IPS-15b (cell line): Measurements from ENCODE around the gene RASD1.

Experiments
- H3K27me3 ChIP-seq: one replicate; pipeline ENCODE4 v1.6.1; 2013; ENCODE audit warnings: low read length; ENCODE audit not compliant: control insufficient read depth, insufficient read depth
- H3K36me3 ChIP-seq: one replicate; pipeline ENCODE4 v1.6.1; 2013; ENCODE audit warnings: low read length; ENCODE audit not compliant: control insufficient read depth, insufficient read depth
- H3K4me1 ChIP-seq: one replicate; pipeline ENCODE4 v1.6.1; 2013; ENCODE audit warnings: mild to moderate bottlenecking, low read length; ENCODE audit not compliant: control insufficient read depth, insufficient read depth
- H3K4me3 ChIP-seq: one replicate; pipeline ENCODE4 v1.5.1; 2013; ENCODE audit warnings: low read depth, low read length
- H3K9ac ChIP-seq: one replicate; pipeline ENCODE4 v1.6.1; 2013; ENCODE audit warnings: low read depth, mild to moderate bottlenecking, low read length
- H3K9me3 ChIP-seq: one replicate; pipeline ENCODE4 v1.6.1; 2013; ENCODE audit warnings: mild to moderate bottlenecking, low read length; ENCODE audit not compliant: control insufficient read depth, insufficient read depth

The RASD1 gene

DNA sequence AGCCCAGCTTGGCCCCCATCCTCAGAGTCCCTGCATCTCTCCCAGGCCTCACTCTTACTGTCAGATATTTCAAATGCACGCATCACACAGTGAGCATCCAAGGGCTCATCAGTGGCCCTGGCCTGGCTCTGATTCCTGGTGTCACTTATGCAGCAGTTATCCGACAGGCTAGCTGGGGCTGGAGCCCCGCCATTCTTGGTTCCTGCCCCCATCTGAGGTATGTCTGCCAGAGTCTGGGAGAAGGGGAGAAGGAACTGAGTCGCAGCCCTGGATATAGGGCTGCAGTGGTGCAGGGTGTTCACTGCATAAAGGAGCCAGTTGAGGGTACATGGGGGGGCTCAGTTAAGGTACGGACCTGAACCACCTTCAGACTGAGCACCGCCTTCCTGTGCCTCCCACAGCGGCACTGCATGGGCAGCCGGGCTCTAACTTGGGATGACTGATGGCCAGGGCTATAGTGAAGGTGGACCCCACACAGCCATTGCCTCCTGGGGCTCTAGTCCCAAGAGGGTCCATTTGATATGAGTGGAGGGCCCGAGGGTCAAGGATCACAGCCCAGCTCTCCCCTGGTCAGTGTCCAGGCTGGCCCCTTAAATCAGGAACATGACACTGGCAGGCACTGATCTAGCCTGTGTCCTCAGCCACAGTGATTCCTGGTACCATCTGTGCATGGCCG is 1.8 kb upstream of the RASD1 start:
- Histone ChIP-seq H3K9ac (no peak overlapping the region), H3K9me3 (no peaks in the 10 kb centered on the region)

DNA sequence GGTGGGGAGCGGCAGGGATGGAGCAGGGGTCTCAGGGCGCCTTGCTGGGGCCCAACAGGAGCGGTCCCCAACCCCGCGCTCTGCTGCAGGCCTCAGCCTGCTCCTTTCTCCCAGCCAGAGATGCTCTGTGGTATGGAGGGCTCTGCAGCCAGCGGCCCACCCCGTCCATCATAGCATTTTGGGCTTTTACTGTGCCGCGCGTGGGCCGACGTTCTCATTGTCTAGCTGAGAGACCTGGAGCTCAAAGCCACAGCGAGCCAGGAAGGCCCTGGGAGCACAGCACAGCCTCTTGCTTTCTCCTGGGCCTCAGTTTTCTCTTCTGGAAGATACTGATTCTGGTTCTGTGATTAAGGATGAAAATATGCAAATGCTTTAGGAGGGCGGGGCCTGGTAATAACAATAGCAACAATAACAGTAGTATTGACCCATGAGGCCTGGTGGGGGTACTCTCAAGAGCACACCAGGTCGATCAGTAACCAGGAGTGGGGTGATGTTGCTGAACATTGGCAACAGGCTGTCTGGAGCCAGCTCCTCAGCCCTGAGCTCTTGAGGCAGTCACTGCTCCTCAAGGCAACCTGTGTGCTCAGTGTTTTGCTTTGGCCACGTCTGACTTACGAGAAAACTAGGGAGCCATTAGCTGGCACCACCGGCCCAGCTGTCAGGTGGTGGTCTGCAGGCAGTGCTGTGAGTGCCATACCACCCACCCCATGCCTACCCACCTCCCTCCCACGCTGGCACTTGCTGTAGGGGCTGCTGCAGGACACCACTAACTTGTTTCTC is 1.1 kb upstream of the RASD1 start:
- Histone ChIP-seq H3K27me3 (peaks cover 11% of the 10 kb centered on the region), H3K4me1 (peaks cover 17% of the 10 kb centered on the region), H3K9me3 (no peaks in the 10 kb centered on the region), H3K4me3 (peak overlapping the region; percentile 65), H3K9ac (no peak overlapping the region), H3K36me3 (peaks cover under 1% of the 10 kb centered on the region)

More for the DNA sequence above, 1.8 kb upstream of the RASD1 start:
- Histone ChIP-seq H3K4me1 (peaks cover 12% of the 10 kb centered on the region), H3K36me3 (no peaks in the 10 kb centered on the region), H3K27me3 (peaks cover 11% of the 10 kb centered on the region), H3K4me3 (no peak overlapping the region)

DNA sequence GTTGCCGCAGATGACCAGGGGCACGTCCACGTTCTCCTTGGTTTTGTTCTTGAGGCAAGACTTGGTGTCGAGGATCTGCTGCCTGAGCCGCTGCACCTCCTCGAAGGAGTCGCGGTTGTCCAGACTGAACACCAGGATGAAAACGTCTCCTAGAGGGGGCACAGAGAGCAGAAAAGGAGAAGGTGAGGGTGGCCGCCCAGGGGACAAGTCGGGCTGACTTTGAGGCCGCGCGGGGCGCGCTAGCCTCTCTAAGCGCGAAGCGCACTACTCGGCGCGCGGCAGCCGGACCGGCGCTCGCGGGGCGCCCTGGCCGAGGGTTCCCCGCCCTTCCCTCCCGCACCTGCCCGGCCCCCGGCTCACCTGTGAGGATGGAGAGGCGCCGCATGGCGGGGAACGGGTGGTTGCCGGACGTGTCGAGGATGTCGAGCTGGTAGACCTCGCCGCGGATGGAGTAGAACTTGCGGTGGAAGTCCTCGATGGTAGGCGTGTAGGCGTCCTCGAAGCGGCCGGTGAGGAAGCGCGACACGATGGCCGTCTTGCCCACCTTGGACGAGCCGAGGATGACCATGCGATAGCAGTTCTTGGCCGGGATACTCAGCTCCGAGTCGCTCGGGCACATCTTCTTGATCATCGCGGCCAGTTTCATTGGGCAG is 533 bp downstream of the RASD1 start:
- H3K9me3 ChIP-seq = no peaks in the 10 kb centered on the region
- H3K4me1 ChIP-seq = peaks cover 17% of the 10 kb centered on the region
- peaks cover 11% of the 10 kb centered on the region for H3K27me3 ChIP-seq
- peak overlapping the region; percentile 80 for H3K4me3 ChIP-seq
- H3K36me3 ChIP-seq = peaks cover 10% of the 10 kb centered on the region
- H3K9ac ChIP-seq = peak overlapping the region; percentile 65

DNA sequence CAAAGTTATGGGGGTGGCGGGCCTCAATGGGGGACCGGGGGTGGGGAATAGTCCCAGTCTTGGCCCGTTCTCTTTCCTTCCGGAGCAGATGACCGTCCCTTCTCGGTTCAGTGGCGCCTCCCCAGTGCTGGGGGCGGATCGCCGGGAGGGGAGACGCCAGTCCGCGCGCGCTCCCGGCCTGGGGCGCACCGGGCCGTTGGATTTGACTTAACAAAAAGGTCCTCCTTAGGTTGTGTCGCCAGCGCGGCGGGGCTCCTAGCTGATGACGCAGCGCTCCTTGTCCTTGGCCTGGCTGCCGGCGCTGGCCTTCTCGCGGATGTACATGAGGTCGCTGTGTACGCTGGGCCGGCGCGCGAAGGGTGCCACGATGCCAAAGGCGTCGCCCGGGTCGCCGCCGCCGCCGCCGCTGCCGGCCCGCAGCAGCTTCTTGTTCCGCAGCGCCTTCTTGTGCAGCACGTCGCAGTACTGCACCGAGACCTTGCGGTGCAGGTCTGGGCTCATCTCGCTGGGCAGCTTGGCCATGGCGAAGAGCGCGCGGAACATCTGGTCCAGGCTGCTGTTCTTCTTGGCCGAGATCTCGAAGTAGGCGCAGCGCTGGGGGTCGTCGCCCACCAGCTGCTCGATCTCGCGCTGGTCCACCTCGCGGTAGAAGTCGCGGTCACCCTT is 1.2 kb downstream of the RASD1 start:
- H3K9ac ChIP-seq = peak overlapping the region; percentile 65
- peaks cover 17% of the 10 kb centered on the region for H3K4me1 ChIP-seq
- no peaks in the 10 kb centered on the region for H3K9me3 ChIP-seq
- peaks cover 10% of the 10 kb centered on the region for H3K36me3 ChIP-seq
- peaks cover 11% of the 10 kb centered on the region for H3K27me3 ChIP-seq
- peak overlapping the region; percentile 80 for H3K4me3 ChIP-seq

DNA sequence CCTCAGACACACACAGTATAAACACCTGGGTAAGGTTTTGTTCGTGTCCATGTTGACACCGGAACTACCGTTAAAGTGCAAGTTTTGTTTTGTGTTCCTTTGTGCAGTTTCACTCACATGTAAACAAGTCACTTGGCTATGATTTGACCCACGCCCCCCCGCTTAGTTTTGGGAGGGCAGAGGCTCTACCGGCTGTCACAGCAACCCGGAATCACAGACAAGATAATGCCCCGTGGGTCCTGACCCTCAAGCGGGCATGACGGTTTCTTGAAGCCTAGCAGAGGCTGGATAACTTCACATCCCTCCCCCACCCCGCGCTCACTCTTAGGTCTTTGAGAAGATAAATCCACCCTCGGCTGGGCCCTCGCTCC is 1.7 kb downstream of the RASD1 start:
- no peak overlapping the region for H3K9ac ChIP-seq
- peaks cover 10% of the 10 kb centered on the region for H3K36me3 ChIP-seq
- peaks cover 11% of the 10 kb centered on the region for H3K27me3 ChIP-seq
- peak overlapping the region; percentile 80 for H3K4me3 ChIP-seq
- H3K4me1 ChIP-seq = peaks cover 17% of the 10 kb centered on the region
- H3K9me3 ChIP-seq = no peaks in the 10 kb centered on the region

DNA sequence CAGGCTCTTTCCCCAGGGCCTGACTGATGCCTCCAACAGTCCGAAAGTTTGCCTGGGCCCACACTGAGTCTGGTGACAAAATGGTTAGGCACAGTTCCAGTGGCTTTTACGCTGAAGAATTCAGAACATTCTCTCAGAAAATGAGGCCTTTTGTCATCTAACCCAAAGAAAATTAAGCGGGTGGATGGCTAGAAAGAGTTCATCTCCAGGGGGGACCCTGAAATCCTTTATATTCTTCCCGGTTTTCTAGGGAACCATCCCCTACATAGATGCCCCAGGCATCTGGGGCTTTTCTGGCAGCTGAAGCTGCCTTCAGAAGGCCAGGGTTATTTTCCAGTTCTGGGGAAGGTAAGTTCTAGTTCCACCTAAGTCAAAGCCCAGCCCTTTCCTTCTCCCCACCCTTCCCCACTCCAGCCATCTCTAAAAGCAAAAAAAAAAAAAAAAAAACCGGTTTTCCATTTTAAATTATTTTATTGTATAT is 2.2 kb downstream of the RASD1 start:
- Histone ChIP-seq H3K9ac (no peak overlapping the region), H3K4me3 (peak overlapping the region; percentile 22), H3K4me1 (peaks cover 17% of the 10 kb centered on the region)

DNA sequence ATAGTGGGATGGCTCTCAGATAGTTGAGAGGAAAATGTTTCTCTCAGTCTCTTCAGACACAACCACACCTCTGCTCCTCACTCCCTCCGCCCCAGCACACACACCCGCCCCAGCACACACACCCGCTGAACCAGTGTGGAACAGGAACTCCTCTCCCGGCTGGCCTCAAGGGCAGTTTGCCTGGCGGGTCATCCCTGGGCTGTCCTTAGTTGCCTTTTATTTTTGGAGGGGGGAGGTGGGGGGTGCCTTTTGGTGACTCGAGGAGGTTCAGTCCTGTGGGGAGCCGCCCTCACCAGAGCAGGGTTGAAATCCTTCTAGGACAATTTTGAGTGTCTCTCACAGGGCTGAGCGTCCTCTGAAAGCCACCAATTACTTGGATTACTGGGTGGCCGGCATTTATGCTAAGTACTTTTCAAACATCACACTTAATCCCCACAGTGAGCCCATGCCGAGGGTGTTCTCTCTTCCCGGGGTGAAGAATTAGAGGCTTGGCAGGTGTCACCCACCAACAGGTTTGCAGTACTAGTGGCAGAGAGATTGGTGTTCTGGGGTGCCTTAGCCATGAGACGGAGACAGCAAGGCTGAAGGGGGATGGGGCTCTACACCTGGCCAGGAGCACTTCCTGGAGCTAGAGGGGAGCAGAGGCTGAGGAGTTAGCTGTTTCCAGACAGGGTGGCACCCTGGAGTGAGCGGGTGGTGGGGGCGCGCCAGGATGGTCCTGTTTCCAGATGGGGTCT is 2.8 kb downstream of the RASD1 start:
- Histone ChIP-seq H3K27me3 (peaks cover 11% of the 10 kb centered on the region), H3K36me3 (peaks cover 10% of the 10 kb centered on the region)

More for the DNA sequence above, 2.2 kb downstream of the RASD1 start:
- peaks cover 11% of the 10 kb centered on the region for H3K27me3 ChIP-seq
- H3K9me3 ChIP-seq = no peaks in the 10 kb centered on the region
- H3K36me3 ChIP-seq = peaks cover 10% of the 10 kb centered on the region

DNA sequence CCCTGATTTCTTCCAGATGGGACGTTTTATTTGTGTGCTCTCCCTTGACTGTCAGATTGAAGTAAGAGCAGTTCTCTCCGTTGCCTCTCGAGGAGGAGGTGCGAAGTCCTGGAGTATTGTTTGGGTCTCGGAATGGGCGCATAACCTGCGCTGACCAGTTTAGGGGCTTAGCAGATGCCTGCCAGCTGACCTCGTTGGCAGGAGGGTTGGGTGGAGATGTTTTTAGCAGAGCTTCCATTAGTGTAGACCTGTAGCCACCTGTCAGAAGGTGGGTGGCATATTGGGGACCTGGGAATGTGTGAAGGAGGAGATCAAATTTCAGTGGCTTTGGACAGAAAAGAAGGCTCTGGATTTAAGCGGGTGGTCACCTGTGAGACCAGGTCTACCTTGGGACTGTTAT is 3.6 kb downstream of the RASD1 start:
- H3K36me3 ChIP-seq = peaks cover 12% of the 10 kb centered on the region
- peaks cover 11% of the 10 kb centered on the region for H3K27me3 ChIP-seq
- no peak overlapping the region for H3K4me3 ChIP-seq
- no peaks in the 10 kb centered on the region for H3K9me3 ChIP-seq
- H3K4me1 ChIP-seq = peaks cover 17% of the 10 kb centered on the region
- H3K9ac ChIP-seq = no peak overlapping the region

More for the DNA sequence above, 2.8 kb downstream of the RASD1 start:
- Histone ChIP-seq H3K9ac (no peak overlapping the region), H3K4me1 (peaks cover 17% of the 10 kb centered on the region), H3K9me3 (no peaks in the 10 kb centered on the region), H3K4me3 (peak overlapping the region; percentile 22)

DNA sequence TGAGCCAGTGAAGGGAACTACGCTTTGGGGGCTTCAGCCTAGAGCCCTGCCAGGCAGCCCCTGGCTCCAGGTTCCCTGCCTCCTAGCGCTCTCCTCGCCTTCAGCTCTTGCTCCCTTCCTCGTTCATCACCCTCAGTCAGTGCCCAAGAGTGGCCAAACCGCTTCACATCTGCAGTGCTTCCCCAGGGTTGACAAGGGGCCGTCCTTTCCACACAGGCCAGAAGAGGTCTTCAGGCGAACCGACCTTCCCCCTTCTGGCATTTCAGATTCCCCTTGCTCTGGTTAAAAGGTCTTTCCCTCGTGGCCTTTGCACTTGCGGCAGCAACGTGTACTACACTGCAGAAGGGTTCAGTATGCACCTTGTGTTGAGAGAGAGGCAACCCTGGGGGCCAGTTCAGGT is 4.1 kb downstream of the RASD1 start:
- peaks cover 11% of the 10 kb centered on the region for H3K27me3 ChIP-seq
- peaks cover 17% of the 10 kb centered on the region for H3K4me1 ChIP-seq
- peaks cover 15% of the 10 kb centered on the region for H3K36me3 ChIP-seq
- H3K9ac ChIP-seq = no peak overlapping the region
- H3K9me3 ChIP-seq = no peaks in the 10 kb centered on the region
- no peak overlapping the region for H3K4me3 ChIP-seq

DNA sequence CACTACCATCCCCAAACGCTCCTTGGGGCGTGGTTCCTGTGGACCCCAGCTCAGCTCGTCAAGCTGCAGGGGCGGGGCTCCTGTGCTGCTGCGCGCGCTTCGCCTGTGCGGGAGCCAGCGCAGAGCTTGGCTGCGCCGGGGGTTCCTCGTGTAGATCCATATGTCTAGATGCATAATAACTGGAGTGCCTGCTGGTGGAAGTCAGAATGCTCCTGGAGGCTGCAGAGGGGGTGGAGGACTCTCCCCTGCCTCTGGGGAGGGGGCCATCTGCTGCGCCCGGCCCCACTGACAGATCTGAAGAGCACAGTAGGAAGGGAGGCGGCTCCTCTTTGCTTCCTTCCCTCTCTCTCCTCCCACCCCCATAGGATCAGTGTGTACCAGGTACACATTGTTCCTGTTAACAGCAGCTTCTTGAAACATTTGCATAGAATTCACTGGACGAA is 4.6 kb downstream of the RASD1 start:
- peaks cover 11% of the 10 kb centered on the region for H3K27me3 ChIP-seq
- peaks cover 17% of the 10 kb centered on the region for H3K4me1 ChIP-seq
- H3K36me3 ChIP-seq = peaks cover 16% of the 10 kb centered on the region
- H3K9ac ChIP-seq = no peak overlapping the region
- no peak overlapping the region for H3K4me3 ChIP-seq
- H3K9me3 ChIP-seq = no peaks in the 10 kb centered on the region

DNA sequence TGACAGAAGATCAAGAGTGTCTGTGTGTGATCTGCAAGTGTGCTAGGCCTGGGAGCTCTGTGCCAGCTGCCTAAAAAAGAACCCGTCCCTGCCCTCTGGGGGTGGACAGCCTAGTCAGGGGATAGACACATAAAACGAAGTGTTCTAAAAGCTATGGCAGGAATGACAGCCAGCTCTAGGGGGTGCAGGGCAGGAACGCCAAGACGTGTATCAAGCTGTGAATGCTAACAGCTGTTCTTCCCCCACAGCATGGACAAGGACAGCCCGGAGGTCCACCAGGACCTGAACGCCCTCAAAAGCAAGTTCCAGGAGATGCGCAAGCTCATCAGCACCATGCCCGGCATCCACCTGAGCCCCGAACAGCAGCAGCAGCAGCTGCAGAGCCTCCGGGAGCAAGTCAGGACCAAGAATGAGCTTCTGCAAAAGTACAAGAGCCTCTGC is 5.1 kb downstream of the RASD1 start:
- Histone ChIP-seq H3K36me3 (peaks cover 18% of the 10 kb centered on the region), H3K9me3 (no peaks in the 10 kb centered on the region), H3K9ac (no peak overlapping the region), H3K4me3 (no peak overlapping the region), H3K4me1 (peaks cover 17% of the 10 kb centered on the region), H3K27me3 (peaks cover 11% of the 10 kb centered on the region)
